K562 (cell line): ENCODE results near the gene ZNF564. TPM values are rescaled to one million over a fixed set of nuclear protein-coding genes. Genes with fewer than 3 reads are reported as not detected.

Experiments
- ATAC-seq: fragments of 200-7000 bp; cut with Tn5 transposase; 3 replicates; pipeline ENCODE4 v1.9.1; 2020; ENCODE audit warnings: moderate library complexity
- BruUV-seq: library from RNA; stranded (reverse); fragments of 400-500 nt; replicated peaks from 2 replicates; lab custom pipeline; 2021; lab: Mats Ljungman, UMichigan
- CTCF ChIA-PET: fragments of 300-600 bp; formaldehyde crosslinking; extraction: SDS; loops from one replicate; lab custom pipeline; 2021; ENCODE audit warnings: low intra/inter-chr PET ratio; lab: Yijun Ruan, JAX
- POLR2A ChIA-PET: fragments of 300-600, 350-650 bp; sonication (Branson Sonifier 250); formaldehyde crosslinking; extraction: SDS; loops from one replicate; lab custom pipeline; 2021; ENCODE audit warnings: antibody characterized with exemption, inconsistent platforms; lab: Yijun Ruan, JAX
- DNase-seq, 4 experiments: peaks; one replicate each; pipeline versions ENCODE4 v3.0.0 to v3.0.0-alpha.2; 2011 to 2018; ENCODE audit warnings: low spot score in 3 of 4, mixed read lengths in 3 of 4; ENCODE audit errors: extremely low read depth in 1 of 4
- FAIRE-seq: peaks from 2 replicates; lab custom pipeline; 2011; peaks lifted over from hg19 to GRCh38; lab: Jason Lieb, UNC
- H2AFZ ChIP-seq: 2 replicates; pipeline ENCODE4 v1.6.0; 2011; ENCODE audit warnings: low read depth, low read length, control low read depth, inconsistent platforms
- H3K27ac ChIP-seq: fragments of 200-600 bp; 3 replicates; pipeline ENCODE4 v1.8.0; 2011; ENCODE audit warnings: low read depth, mild to moderate bottlenecking, control low read depth, inconsistent platforms, low read length, moderate library complexity, mixed read lengths; ENCODE audit errors: extremely low read depth
- H3K27me3 ChIP-seq, 2 experiments: fragments of 300-600 bp in 1 of 2; 2 replicates in 1 of 2; 3 replicates in 1 of 2; pipeline versions ENCODE4 v1.6.0 to v1.8.0; 2011; ENCODE audit warnings: inconsistent platforms in 2 of 2, low read length in 2 of 2, mild to moderate bottlenecking in 1 of 2, mixed read lengths in 1 of 2, moderate library complexity in 1 of 2; ENCODE audit not compliant: control insufficient read depth in 2 of 2, insufficient read depth in 2 of 2
- H3K36me3 ChIP-seq: fragments of 300-600 bp; 3 replicates; pipeline ENCODE4 v1.8.0; 2011; ENCODE audit warnings: mild to moderate bottlenecking, low read length, inconsistent platforms; ENCODE audit not compliant: control insufficient read depth, insufficient read depth
- H3K4me1 ChIP-seq, 2 experiments: fragments of 200-600 bp in 1 of 2; replicated peaks in 1 of 2; 2 replicates in 1 of 2; 3 replicates in 1 of 2; pipeline versions ENCODE4 v1.5.1 to v1.8.0; 2011; ENCODE audit warnings: inconsistent platforms in 2 of 2, low read length in 2 of 2, mild to moderate bottlenecking in 1 of 2, mixed read lengths in 1 of 2, moderate library complexity in 1 of 2; ENCODE audit not compliant: control insufficient read depth in 2 of 2, insufficient read depth in 2 of 2
- H3K4me2 ChIP-seq: 2 replicates; pipeline ENCODE4 v1.6.1; 2011; ENCODE audit warnings: low read length, control low read depth, inconsistent platforms, mixed read lengths; ENCODE audit not compliant: insufficient read depth
- H3K4me3 ChIP-seq: fragments of 200-600 bp; sonication (generic), shearing (Covaris generic); 2 replicates; pipeline ENCODE4 v1.5.1; 2016; ENCODE audit warnings: control low read depth, inconsistent platforms
- H3K79me2 ChIP-seq: fragments of 200-600 bp; 3 replicates; pipeline ENCODE4 v1.8.0; 2011; ENCODE audit warnings: low read length, inconsistent platforms; ENCODE audit not compliant: control insufficient read depth, insufficient read depth
- H3K9ac ChIP-seq, 2 experiments: 2 replicates each; pipeline versions ENCODE4 v1.6.0 to v1.6.1; 2011; ENCODE audit warnings: low read depth in 2 of 2, low read length in 2 of 2, control low read depth in 1 of 2, inconsistent platforms in 1 of 2, mild to moderate bottlenecking in 1 of 2, mixed read lengths in 1 of 2; ENCODE audit not compliant: insufficient read depth in 1 of 2
- H3K9me1 ChIP-seq: one replicate; pipeline ENCODE4 v1.6.0; 2011; ENCODE audit warnings: inconsistent platforms, mild to moderate bottlenecking, low read length, moderate library complexity; ENCODE audit not compliant: control insufficient read depth, insufficient read depth
- H3K9me3 ChIP-seq: replicated peaks from 2 replicates; pipeline ENCODE4 v1.5.1; 2011; ENCODE audit warnings: low read depth, low read length, inconsistent platforms; ENCODE audit not compliant: control insufficient read depth, insufficient read depth
- H4K20me1 ChIP-seq: replicated peaks from 2 replicates; pipeline ENCODE4 v1.6.1; 2011; ENCODE audit warnings: low read length, inconsistent platforms, mixed read lengths; ENCODE audit not compliant: control insufficient read depth, insufficient read depth
- CEBPZ ChIP-seq: fragments of 150-350 bp; IDR thresholded peaks from 2 replicates; pipeline ENCODE4 v1.6.1; 2014; ENCODE audit warnings: low read depth, mild to moderate bottlenecking, low read length, borderline replicate concordance
- CREB1 ChIP-seq, 2 experiments: sonication (generic) in 1 of 2; formaldehyde crosslinking in 1 of 2; IDR thresholded peaks; 2 replicates each; pipeline versions ENCODE4 v1.6.1 to v1.8.0; 2012 to 2022; ENCODE audit warnings: inconsistent platforms in 1 of 2, mild to moderate bottlenecking in 1 of 2, missing genetic modification reagents in 1 of 2, moderate library complexity in 1 of 2
- JUN ChIP-seq, 2 experiments: sonication (generic) in 1 of 2; formaldehyde crosslinking in 1 of 2; IDR thresholded peaks; 2 replicates each; pipeline versions ENCODE4 v1.6.1 to v1.8.0; 2012 to 2022; ENCODE audit warnings: borderline replicate concordance in 2 of 2, mild to moderate bottlenecking in 2 of 2, improper control_type of control experiment in 1 of 2, low read depth in 1 of 2, low read length in 1 of 2, missing genetic modification reagents in 1 of 2
- NCOR1 ChIP-seq: fragments of 450-650 bp; IDR thresholded peaks from 2 replicates; pipeline ENCODE4 v1.6.1; 2016; ENCODE audit warnings: mild to moderate bottlenecking, moderate library complexity
- SRSF1 ChIP-seq: fragments of 200-400 bp; formaldehyde crosslinking; IDR thresholded peaks from 2 replicates; pipeline ENCODE4 v1.6.1; 2017; ENCODE audit warnings: mild to moderate bottlenecking, low read depth, low read length, moderate library complexity
- TFE3 ChIP-seq: fragments of 450-650 bp; formaldehyde crosslinking; IDR thresholded peaks from 2 replicates; pipeline ENCODE4 v1.4.0; 2020; ENCODE audit warnings: mild to moderate bottlenecking, mixed read lengths
- THAP12 ChIP-seq: fragments of 250-450 bp; sonication (Bioruptor Pico); IDR thresholded peaks from 2 replicates; pipeline ENCODE4 v1.9.0; 2021; ENCODE audit warnings: mild to moderate bottlenecking, inconsistent platforms
- TOE1 ChIP-seq, 2 experiments: fragments of 450-650 bp in 1 of 2; sonication (generic) in 1 of 2; formaldehyde crosslinking in 1 of 2; IDR thresholded peaks; 2 replicates each; pipeline versions ENCODE4 v1.7.1 to v1.8.0; 2016 to 2022; ENCODE audit warnings: borderline replicate concordance in 2 of 2, mild to moderate bottlenecking in 2 of 2, antibody characterized with exemption in 1 of 2, inconsistent platforms in 1 of 2, low read depth in 1 of 2, missing genetic modification reagents in 1 of 2, moderate library complexity in 1 of 2
- ZNF584 ChIP-seq: fragments of 200-800 bp; sonication (Bioruptor generic); IDR thresholded peaks from 2 replicates; pipeline ENCODE4 v1.6.1; 2016; ENCODE audit warnings: low read depth, mild to moderate bottlenecking, missing genetic modification characterization, missing compliant biosample characterization
- WGBS: fragments of 100-300 bp; shearing (Covaris generic); methylation state at CpG from one replicate; pipeline ENCODE4 v1.1.6; 2016; ENCODE audit warnings: low coverage, mixed read lengths; ENCODE audit not compliant: insufficient coverage; ENCODE audit errors: missing lambda C conversion rate; 5-methylcytosine and 5-hydroxymethylcytosine counted together
- in situ Hi-C: fragments of 300-500 bp; cut with MboI; formaldehyde crosslinking; loops from 4 replicates; pipeline ENCODE4 v1.15.0; 2018; ENCODE audit warnings: inconsistent platforms, mixed read lengths
- intact Hi-C: fragments of 100-400 bp; cut with micrococcal nuclease; formaldehyde crosslinking; loops from 2 replicates; pipeline ENCODE4 v1.14.2; 2022
- polyA plus RNA-seq, 8 experiments: library from polyadenylated mRNA; depleted of rRNA in 4 of 8; stranded (reverse) in 5 of 8; unstranded in 3 of 8; fragments of >200 nt; fragmentation: Nextera tagmentation in 2 of 8; fragmentation: Illumina TruSeq in 1 of 8; extraction: Ambion mirVana in 2 of 8; extraction: Trizol in 1 of 8; gene quantifications; 2 replicates each; pipeline versions ENCODE4 v1.2.1 to v1.2.3, GENCODE V29; 2011 to 2014; ENCODE audit warnings: inconsistent platforms in 1 of 8, missing spikeins in 1 of 8
- total RNA-seq, 7 experiments: library from RNA; depleted of rRNA in 6 of 7; stranded (reverse); fragments of >200 nt in 6 of 7; fragmentation: Illumina TruSeq in 2 of 7; extraction: Trizol in 2 of 7; gene quantifications; 2 replicates each; pipeline versions ENCODE4 v1.2.1 to v1.2.3, GENCODE V29; 2011 to 2021; ENCODE audit warnings: low replicate concordance in 1 of 7
- TF ChIP-seq, protein P1 (sequence below): fragments of 250-450 bp; sonication (Bioruptor Pico); IDR thresholded peaks from 2 replicates; pipeline ENCODE4 v1.5.0; 2022; ENCODE audit warnings: mild to moderate bottlenecking

Gene ZNF564
- total and polyA plus RNA-seq, 9 of the 15 experiments (the other 6 are each of a cell fraction or from before 2014, with no cell fraction given): 1.4 to 8.1 (median 5.6) TPM

- ChIA-PET CTCF (interaction anchor here (0.6 kb wide), 1 partner anchor 1505 kb away, joined by 3 read pairs; the partner anchor contains the start of gene MISP3), POLR2A (interaction anchor here (0.7 kb wide), 1 partner anchor 1248 kb away, joined by 4 read pairs; no protein-coding TSS in a partner anchor)
- Histone ChIP-seq H3K4me2 (no peak overlapping the region), H3K4me1 (no peaks in the 10 kb centered on the region; a peak in 1 of 5 replicates), H3K9me3 (0 out of 2 replicates have a peak, but pooled peaks cover 1% of the 10 kb centered on the region), H2AFZ (no peak overlapping the region), H3K36me3 (no peaks in the 10 kb centered on the region), H3K4me3 (no peak overlapping the region), H4K20me1 (no peaks in the 10 kb centered on the region), H3K27ac (no peak overlapping the region), H3K9me1 (no peaks in the 10 kb centered on the region), H3K9ac (no peak overlapping the region), H3K27me3 (no peaks in the 10 kb centered on the region), H3K79me2 (no peaks in the 10 kb centered on the region)
- no TSS peak for BruUV-seq
- intact Hi-C loops: loop anchor here (10.0 kb wide), 1 partner anchor 227 kb away; the partner anchor contains the start of gene JUNB
- TF ChIP-seq SRSF1: no peak
- no peak for TF ChIP-seq TOE1 (IDR thresholded peaks at IDR 0.05; ENCODE audit: borderline replicate concordance)
- TF ChIP-seq TOE1 (CRISPR knock-in tag; IDR thresholded peaks at IDR 0.05; ENCODE audit: borderline replicate concordance, low read depth): no peak
- TF ChIP-seq JUN (IDR thresholded peaks at IDR 0.05; ENCODE audit: borderline replicate concordance, low read depth, low read length): no peak
- TF ChIP-seq JUN (CRISPR knock-in tag; IDR thresholded peaks at IDR 0.05; ENCODE audit: borderline replicate concordance): no peak
- TF ChIP-seq THAP12 (CRISPR knock-in tag): no peak
- TF ChIP-seq, protein P1, sequence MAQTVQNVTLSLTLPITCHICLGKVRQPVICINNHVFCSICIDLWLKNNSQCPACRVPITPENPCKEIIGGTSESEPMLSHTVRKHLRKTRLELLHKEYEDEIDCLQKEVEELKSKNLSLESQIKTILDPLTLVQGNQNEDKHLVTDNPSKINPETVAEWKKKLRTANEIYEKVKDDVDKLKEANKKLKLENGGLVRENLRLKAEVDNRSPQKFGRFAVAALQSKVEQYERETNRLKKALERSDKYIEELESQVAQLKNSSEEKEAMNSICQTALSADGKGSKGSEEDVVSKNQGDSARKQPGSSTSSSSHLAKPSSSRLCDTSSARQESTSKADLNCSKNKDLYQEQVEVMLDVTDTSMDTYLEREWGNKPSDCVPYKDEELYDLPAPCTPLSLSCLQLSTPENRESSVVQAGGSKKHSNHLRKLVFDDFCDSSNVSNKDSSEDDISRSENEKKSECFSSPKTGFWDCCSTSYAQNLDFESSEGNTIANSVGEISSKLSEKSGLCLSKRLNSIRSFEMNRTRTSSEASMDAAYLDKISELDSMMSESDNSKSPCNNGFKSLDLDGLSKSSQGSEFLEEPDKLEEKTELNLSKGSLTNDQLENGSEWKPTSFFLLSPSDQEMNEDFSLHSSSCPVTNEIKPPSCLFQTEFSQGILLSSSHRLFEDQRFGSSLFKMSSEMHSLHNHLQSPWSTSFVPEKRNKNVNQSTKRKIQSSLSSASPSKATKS (CRISPR knock-in tag): no peak
- no peak for TF ChIP-seq ZNF584 (CRISPR knock-in tag)
- TF ChIP-seq CEBPZ: no peak
- TF ChIP-seq TFE3 (CRISPR knock-in tag): no peak
- no peak for TF ChIP-seq CREB1 (IDR thresholded peaks at IDR 0.05)
- TF ChIP-seq CREB1 (CRISPR knock-in tag; IDR thresholded peaks at IDR 0.05): no peak
- TF ChIP-seq NCOR1: no peak
- in situ Hi-C loops: no loop called here
- WGBS: 55% methylated on average over 4 of the region's 4 CpGs
- no peak for ATAC-seq
- FAIRE-seq: no peak
- no peak for DNase-seq
Observed at GRCh38 chr19:12567951-12568350, 16.7 kb upstream of the ZNF564 start.
